OCI-LY1 (cell line): Measurements from ENCODE around the gene ADGRD2.

Experiments
- EZH2 ChIP-seq: fragments of 200-600 bp; sonication (generic), shearing (Covaris generic); IDR thresholded peaks from 2 replicates; pipeline ENCODE4 v1.8.0; 2017; ENCODE audit warnings: borderline replicate concordance, mixed run types, mild to moderate bottlenecking, antibody characterized with exemption, low read length, moderate library complexity, mixed read lengths
- TF ChIP-seq, protein P1 (sequence below): fragments of 200-600 bp; sonication (generic), shearing (Covaris generic); IDR thresholded peaks from 2 replicates; pipeline ENCODE4 v1.5.1; 2017; ENCODE audit warnings: mild to moderate bottlenecking, antibody characterized with exemption, low read length, moderate library complexity, mixed read lengths

DNA sequence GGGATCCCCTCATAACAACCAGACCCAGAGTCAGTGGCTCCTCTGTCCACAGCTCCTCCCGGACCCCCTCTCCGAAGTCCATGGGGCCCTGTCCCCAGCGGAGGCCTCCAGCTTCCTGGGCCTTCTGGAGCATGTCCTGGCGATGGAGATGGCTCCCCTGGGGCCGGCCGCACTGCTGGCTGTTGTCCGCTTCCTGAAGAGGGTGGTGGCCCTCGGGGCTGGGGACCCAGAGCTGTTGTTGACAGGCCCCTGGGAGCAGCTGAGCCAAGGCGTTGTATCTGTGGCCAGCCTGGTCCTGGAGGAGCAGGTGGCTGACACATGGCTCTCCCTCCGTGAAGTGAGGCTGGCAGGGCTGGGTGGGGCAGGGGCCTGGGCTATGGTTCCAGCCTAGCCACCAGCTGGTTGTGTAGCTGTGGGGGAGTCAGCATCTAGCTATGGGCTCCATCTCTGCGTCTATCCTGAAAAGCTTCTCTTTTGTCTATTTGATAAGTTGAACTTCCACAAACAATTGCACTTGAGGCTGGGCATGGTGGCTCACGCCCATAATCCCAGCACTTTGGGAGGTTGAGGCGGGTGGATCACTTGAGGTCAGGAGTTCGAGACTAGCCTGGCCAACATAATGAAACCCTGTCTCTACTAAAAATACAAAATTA, 4.7 kb downstream of the ADGRD2 start:
- TF ChIP-seq, protein P1, sequence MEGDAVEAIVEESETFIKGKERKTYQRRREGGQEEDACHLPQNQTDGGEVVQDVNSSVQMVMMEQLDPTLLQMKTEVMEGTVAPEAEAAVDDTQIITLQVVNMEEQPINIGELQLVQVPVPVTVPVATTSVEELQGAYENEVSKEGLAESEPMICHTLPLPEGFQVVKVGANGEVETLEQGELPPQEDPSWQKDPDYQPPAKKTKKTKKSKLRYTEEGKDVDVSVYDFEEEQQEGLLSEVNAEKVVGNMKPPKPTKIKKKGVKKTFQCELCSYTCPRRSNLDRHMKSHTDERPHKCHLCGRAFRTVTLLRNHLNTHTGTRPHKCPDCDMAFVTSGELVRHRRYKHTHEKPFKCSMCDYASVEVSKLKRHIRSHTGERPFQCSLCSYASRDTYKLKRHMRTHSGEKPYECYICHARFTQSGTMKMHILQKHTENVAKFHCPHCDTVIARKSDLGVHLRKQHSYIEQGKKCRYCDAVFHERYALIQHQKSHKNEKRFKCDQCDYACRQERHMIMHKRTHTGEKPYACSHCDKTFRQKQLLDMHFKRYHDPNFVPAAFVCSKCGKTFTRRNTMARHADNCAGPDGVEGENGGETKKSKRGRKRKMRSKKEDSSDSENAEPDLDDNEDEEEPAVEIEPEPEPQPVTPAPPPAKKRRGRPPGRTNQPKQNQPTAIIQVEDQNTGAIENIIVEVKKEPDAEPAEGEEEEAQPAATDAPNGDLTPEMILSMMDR: no peak
- no peak for TF ChIP-seq EZH2
